ENCODE data around the gene WSCD2.

GRCh38 chr12:108247130-108247529 is 118.0 kb downstream of the WSCD2 start:
- no peak for TF ChIP-seq RAD21 (conservative IDR thresholded peaks at IDR 0.05)
- TF ChIP-seq EZH2 (IDR thresholded peaks at IDR 0.05; ENCODE audit: borderline replicate concordance, insufficient read depth, low read length, poor library complexity, severe bottlenecking) = no peak
- TF ChIP-seq TAF1 (IDR thresholded peaks at IDR 0.05; ENCODE audit: low read depth) = no peak
- no peak for TF ChIP-seq CTCF (IDR thresholded peaks at IDR 0.05; ENCODE audit: poor library complexity, severe bottlenecking)
- TF ChIP-seq POLR2AphosphoS5 (IDR thresholded peaks at IDR 0.05) = no peak

Measured in neural cell (in vitro differentiated cells).